HG03045 (cell line): ENCODE results near the gene HDGF.
"Not testable (repeated sequence)": the region's sequence is repeated elsewhere in the genome, so short reads cannot be mapped to it uniquely, and the experiment has no call there.

Experiments
- ATAC-seq: cut with Tn5 transposase; IDR thresholded peaks from one replicate; pipeline ENCODE4 v1.9.1; 2021; ENCODE audit warnings: mild to moderate bottlenecking, moderate library complexity; ENCODE audit not compliant: unreplicated experiment

HDGF gene

GRCh38 chr1:156767101-156767878 is 15.8 kb upstream of the HDGF start, which contains the start of gene PRCC:
PRCC (plus strand) TSS chr1:156767535; CDS start chr1:156767772, 237 bp downstream.
- ATAC-seq: peak; percentile 88

GRCh38 chr1:156766298-156767100 is 15.0 kb upstream of the HDGF start:
- peak; percentile 8 for ATAC-seq

- ATAC-seq: no peak
These were observed 14.2 kb upstream of the HDGF start for GRCh38 chr1:156765666-156766065.

GRCh38 chr1:156765136-156765535 is 13.7 kb upstream of the HDGF start:
- not testable (repeated sequence) for ATAC-seq

- no peak for ATAC-seq
These were observed 9.3 kb upstream of the HDGF start for GRCh38 chr1:156760796-156761104.

GRCh38 chr1:156760092-156760795 is 8.8 kb upstream of the HDGF start:
- ATAC-seq: no peak

GRCh38 chr1:156757572-156758253 is 6.2 kb upstream of the HDGF start:
- ATAC-seq: not testable (repeated sequence)

- ATAC-seq: no peak
These were observed 4.9 kb upstream of the HDGF start for GRCh38 chr1:156756355-156756754.

- no peak for ATAC-seq
These were observed 4.1 kb upstream of the HDGF start for GRCh38 chr1:156755527-156755950.

- no peak for ATAC-seq
These were observed 2.7 kb upstream of the HDGF start for GRCh38 chr1:156754219-156754618.

GRCh38 chr1:156752843-156753482 is 1.5 kb upstream of the HDGF start:
- ATAC-seq: no peak

- ATAC-seq: peak; percentile 74
These were observed 444 bp upstream of the HDGF start for GRCh38 chr1:156751757-156752481.

GRCh38 chr1:156750711-156751450 is 594 bp downstream of the HDGF start:
- peak; percentile 13 for ATAC-seq

GRCh38 chr1:156750191-156750672 is 1.2 kb downstream of the HDGF start:
- ATAC-seq: no peak

- no peak for ATAC-seq
These were observed 1.9 kb downstream of the HDGF start for GRCh38 chr1:156749419-156750118.

GRCh38 chr1:156748670-156749418 is 2.6 kb downstream of the HDGF start:
- ATAC-seq: no peak
